IMR-90 (cell line): ENCODE measurements around the gene KIF5C. TPM values are rescaled to one million over a fixed set of nuclear protein-coding genes. Genes with fewer than 3 reads are reported as not detected.

Experiments used
- ATAC-seq: fragments of 200-7000 bp; cut with Tn5 transposase; 2 replicates; pipeline ENCODE4 v1.9.1; 2020; ENCODE audit warnings: low read depth, mild to moderate bottlenecking, moderate library complexity
- BruUV-seq: library from RNA; stranded (reverse); fragments of 400-500 nt; replicated peaks from 2 replicates; lab custom pipeline; 2021; lab: Mats Ljungman, UMichigan
- CTCF ChIA-PET: fragments of 300-600 bp; formaldehyde crosslinking; extraction: SDS; loops from one replicate; lab custom pipeline; 2021; ENCODE audit warnings: antibody characterized with exemption; lab: Yijun Ruan, JAX
- POLR2A ChIA-PET: fragments of 300-600 bp; sonication (Branson Sonifier 250); formaldehyde crosslinking; loops from one replicate; lab custom pipeline; 2022; ENCODE audit warnings: antibody characterized with exemption; ENCODE audit not compliant: unreplicated experiment; lab: Charles Lee
- DNase-seq: peaks from one replicate; pipeline ENCODE4 v3.0.0; 2013
- H2AFZ ChIP-seq: replicated peaks from 2 replicates; pipeline ENCODE3; 2013; ENCODE audit warnings: low read length, mild to moderate bottlenecking; ENCODE audit not compliant: poor library complexity
- H2AK5ac ChIP-seq: 2 replicates; pipeline ENCODE4 v1.6.1; 2013; ENCODE audit warnings: low read depth, low read length, inconsistent platforms
- H2AK9ac ChIP-seq: replicated peaks from 2 replicates; pipeline ENCODE3; 2013; ENCODE audit warnings: mild to moderate bottlenecking, low read depth, low read length, moderate library complexity; ENCODE audit not compliant: poor library complexity
- H2BK120ac ChIP-seq: 2 replicates; pipeline ENCODE4 v1.6.1; 2013; ENCODE audit warnings: low read depth, low read length, inconsistent platforms
- H2BK15ac ChIP-seq: 3 replicates; pipeline ENCODE4 v1.6.1; 2013; ENCODE audit warnings: low read depth, low read length, inconsistent platforms
- H2BK20ac ChIP-seq: 2 replicates; pipeline ENCODE4 v1.6.1; 2013; ENCODE audit warnings: low read depth, mild to moderate bottlenecking, inconsistent platforms, low read length, moderate library complexity
- H2BK5ac ChIP-seq: 2 replicates; pipeline ENCODE4 v1.6.1; 2013; ENCODE audit warnings: mild to moderate bottlenecking, low read depth, low read length, inconsistent platforms; ENCODE audit not compliant: poor library complexity, severe bottlenecking
- H3K14ac ChIP-seq: replicated peaks from 2 replicates; pipeline ENCODE4 v1.6.1; 2013; ENCODE audit warnings: low read depth, low read length, inconsistent platforms
- H3K18ac ChIP-seq: 2 replicates; pipeline ENCODE4 v1.6.1; 2013; ENCODE audit warnings: low read depth, low read length, control low read depth
- H3K23ac ChIP-seq: 2 replicates; pipeline ENCODE4 v1.6.1; 2013; ENCODE audit warnings: low read depth, low read length, inconsistent platforms
- H3K27ac ChIP-seq: 2 replicates; pipeline ENCODE4 v1.5.1; 2013; ENCODE audit warnings: mild to moderate bottlenecking, control low read depth, low read length; ENCODE audit not compliant: insufficient read depth
- H3K27me3 ChIP-seq: 2 replicates; pipeline ENCODE4 v1.6.1; 2013; ENCODE audit warnings: low read length; ENCODE audit not compliant: control insufficient read depth, insufficient read depth
- H3K36me3 ChIP-seq: 2 replicates; pipeline ENCODE4 v1.6.1; 2013; ENCODE audit warnings: low read length, mixed read lengths; ENCODE audit not compliant: control insufficient read depth, insufficient read depth
- H3K4ac ChIP-seq: 2 replicates; pipeline ENCODE4 v1.6.1; 2013; ENCODE audit warnings: low read depth, low read length, inconsistent platforms
- H3K4me1 ChIP-seq: 2 replicates; pipeline ENCODE4 v1.6.1; 2013; ENCODE audit warnings: low read length, mixed read lengths; ENCODE audit not compliant: control insufficient read depth, insufficient read depth
- H3K4me2 ChIP-seq: 2 replicates; pipeline ENCODE4 v1.6.1; 2013; ENCODE audit warnings: low read depth, mild to moderate bottlenecking, control low read depth, low read length, moderate library complexity
- H3K4me3 ChIP-seq: 2 replicates; pipeline ENCODE4 v1.5.1; 2013; ENCODE audit warnings: low read depth, mild to moderate bottlenecking, control low read depth, low read length, moderate library complexity; ENCODE audit not compliant: insufficient read depth
- H3K56ac ChIP-seq: 2 replicates; pipeline ENCODE4 v1.6.1; 2013; ENCODE audit warnings: low read length, inconsistent platforms; ENCODE audit not compliant: insufficient read depth; ENCODE audit errors: extremely low read depth
- H3K79me1 ChIP-seq, 2 experiments: 2 replicates each; pipeline ENCODE4 v1.6.1; 2013; ENCODE audit warnings: low read length in 2 of 2, inconsistent platforms in 1 of 2, low read depth in 1 of 2
- H3K9ac ChIP-seq: 2 replicates; pipeline ENCODE4 v1.6.1; 2013; ENCODE audit warnings: low read depth, low read length, control low read depth
- H3K9me1 ChIP-seq: 2 replicates; pipeline ENCODE4 v1.6.1; 2013; ENCODE audit warnings: low read length, inconsistent platforms; ENCODE audit not compliant: insufficient read depth
- H3K9me3 ChIP-seq: 2 replicates; pipeline ENCODE4 v1.6.1; 2013; ENCODE audit warnings: low read length; ENCODE audit not compliant: control insufficient read depth, insufficient read depth
- H4K20me1 ChIP-seq: 2 replicates; pipeline ENCODE4 v1.6.1; 2013; ENCODE audit warnings: low read length, inconsistent platforms; ENCODE audit not compliant: insufficient read depth
- H4K5ac ChIP-seq: 2 replicates; pipeline ENCODE4 v1.6.1; 2013; ENCODE audit warnings: mild to moderate bottlenecking, low read depth, low read length, control low read depth
- H4K8ac ChIP-seq, 2 experiments: 2 replicates each; pipeline ENCODE4 v1.6.1; 2013; ENCODE audit warnings: low read depth in 2 of 2, low read length in 2 of 2, control low read depth in 1 of 2, inconsistent platforms in 1 of 2
- H4K91ac ChIP-seq: 2 replicates; pipeline ENCODE4 v1.6.1; 2013; ENCODE audit warnings: low read depth, low read length, inconsistent platforms; ENCODE audit not compliant: insufficient read depth
- CEBPB ChIP-seq: IDR thresholded peaks from 2 replicates; pipeline ENCODE4 v1.6.1; 2012; ENCODE audit warnings: low read depth, low read length, improper control_type of control experiment
- MAZ ChIP-seq: IDR thresholded peaks from 2 replicates; pipeline ENCODE4 v1.6.1; 2012; ENCODE audit warnings: low read depth, mild to moderate bottlenecking, low read length, improper control_type of control experiment, moderate library complexity, borderline replicate concordance
- MXI1 ChIP-seq: IDR thresholded peaks from 2 replicates; pipeline ENCODE4 v1.6.1; 2012; ENCODE audit warnings: low read depth, mild to moderate bottlenecking, low read length, moderate library complexity, borderline replicate concordance
- RAD21 ChIP-seq: IDR thresholded peaks from 2 replicates; pipeline ENCODE4 v1.6.1; 2012; ENCODE audit warnings: low read length, improper control_type of control experiment
- SMC3 ChIP-seq: fragments of 150-350 bp; IDR thresholded peaks from 2 replicates; pipeline ENCODE4 v1.6.1; 2016; ENCODE audit warnings: low read depth, mild to moderate bottlenecking, antibody characterized with exemption, low read length, moderate library complexity
- WGBS, 2 experiments: methylation state at CpG; one replicate each; pipeline versions ENCODE4 v1.1.5 to v1.1.7; 2013; ENCODE audit warnings: missing lambda C conversion rate in 2 of 2; ENCODE audit not compliant: insufficient read length in 1 of 2; ENCODE audit errors: extremely low coverage in 2 of 2; 5-methylcytosine and 5-hydroxymethylcytosine counted together
- dilution Hi-C: fragments of 300-500 bp; cut with HindIII; formaldehyde crosslinking; loops from one replicate; pipeline ENCODE4 v1.14.3; 2018; ENCODE audit warnings: low sequenced_read_pairs; ENCODE audit not compliant: unreplicated experiment
- in situ Hi-C: fragments of 300-500 bp; cut with MboI; formaldehyde crosslinking; loops from 3 replicates; pipeline ENCODE4 v1.14.3; 2019; ENCODE audit warnings: low sequenced_read_pairs, inconsistent platforms, mixed read lengths
- intact Hi-C: fragments of 100-400 bp; cut with micrococcal nuclease; formaldehyde crosslinking; loops from 2 replicates; pipeline ENCODE4 v1.10.0; 2022
- polyA plus RNA-seq, 3 experiments: library from polyadenylated mRNA; depleted of rRNA; stranded (reverse); fragments of >200 nt; gene quantifications; 2 replicates each; pipeline ENCODE4 v1.2.3, GENCODE V29; 2012; ENCODE audit warnings: low replicate concordance in 1 of 3
- total RNA-seq: library from RNA; depleted of rRNA; stranded (reverse); fragments of >200 nt; gene quantifications from 2 replicates; pipeline ENCODE4 v1.2.3, GENCODE V29; 2012
- TF ChIP-seq, protein P1 (sequence below): conservative IDR thresholded peaks from 2 replicates; pipeline ENCODE4 v1.5.1; 2012; ENCODE audit warnings: mild to moderate bottlenecking, low read depth, low read length, improper control_type of control experiment

Gene KIF5C
- total and polyA plus RNA-seq, 2 of the 4 experiments (the other 2 are of a cell fraction), result 0.10 to 0.18 TPM

DNA sequence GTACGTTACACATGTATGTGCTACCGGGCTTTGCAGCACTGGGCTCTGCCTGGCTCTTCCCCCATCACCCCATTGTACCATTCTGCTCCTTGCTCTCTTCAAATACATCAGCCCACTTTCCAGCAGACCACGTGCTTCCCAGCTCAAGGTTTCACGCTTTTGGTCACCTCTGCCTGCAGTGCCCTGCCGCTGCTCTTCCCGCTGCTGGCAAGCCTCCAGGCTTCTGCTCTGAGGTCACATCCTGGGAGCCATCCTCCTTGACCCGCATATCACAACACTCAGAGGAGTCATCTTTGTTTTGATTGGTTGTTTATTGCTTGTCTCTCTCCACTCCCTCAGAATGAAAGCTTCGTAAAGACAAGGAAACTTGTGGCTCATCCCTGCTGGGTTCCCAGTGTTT lies 34.1 kb downstream of the KIF5C start:
- H2AFZ ChIP-seq, result peak overlapping the region; percentile 21
- H4K5ac ChIP-seq, result no peak overlapping the region
- dilution Hi-C loops, result no loop called here
- H4K8ac ChIP-seq, result no peak overlapping the region
- H2BK20ac ChIP-seq, result no peak overlapping the region
- no peaks in the 10 kb centered on the region for H3K36me3 ChIP-seq
- no peak overlapping the region for H2AK5ac ChIP-seq
- CTCF ChIA-PET, result no interaction called here
- H3K4me1 ChIP-seq, result no peaks in the 10 kb centered on the region
- H4K91ac ChIP-seq, result no peak overlapping the region
- H3K9me3 ChIP-seq, result no peaks in the 10 kb centered on the region
- H3K4me2 ChIP-seq, result peak overlapping the region; percentile 54
- H3K27ac ChIP-seq, result no peak overlapping the region
- no TSS peak for BruUV-seq
- H2AK9ac ChIP-seq, result no peak overlapping the region
- ATAC-seq (no peak), DNase-seq (peak; percentile 3)
- no peak overlapping the region for H2BK120ac ChIP-seq
- H3K18ac ChIP-seq, result no peak overlapping the region
- H3K14ac ChIP-seq, result no peak overlapping the region
- H4K20me1 ChIP-seq, result no peaks in the 10 kb centered on the region
- intact Hi-C loops, result no loop called here
- H3K9ac ChIP-seq, result no peak overlapping the region
- 90% methylated on average over 2 of the region's 8 CpGs; no CpG with 5 or more reads in 1 of the 2 experiments for WGBS, 2 experiments
- POLR2A ChIA-PET, result no interaction called here
- H2BK15ac ChIP-seq, result no peak overlapping the region
- H3K4me3 ChIP-seq, result no peak overlapping the region
- no peak overlapping the region for H3K4ac ChIP-seq
- TF ChIP-seq RAD21, result no peak
- no peak for TF ChIP-seq MAZ
- no peak for TF ChIP-seq CEBPB
- TF ChIP-seq, protein P1, sequence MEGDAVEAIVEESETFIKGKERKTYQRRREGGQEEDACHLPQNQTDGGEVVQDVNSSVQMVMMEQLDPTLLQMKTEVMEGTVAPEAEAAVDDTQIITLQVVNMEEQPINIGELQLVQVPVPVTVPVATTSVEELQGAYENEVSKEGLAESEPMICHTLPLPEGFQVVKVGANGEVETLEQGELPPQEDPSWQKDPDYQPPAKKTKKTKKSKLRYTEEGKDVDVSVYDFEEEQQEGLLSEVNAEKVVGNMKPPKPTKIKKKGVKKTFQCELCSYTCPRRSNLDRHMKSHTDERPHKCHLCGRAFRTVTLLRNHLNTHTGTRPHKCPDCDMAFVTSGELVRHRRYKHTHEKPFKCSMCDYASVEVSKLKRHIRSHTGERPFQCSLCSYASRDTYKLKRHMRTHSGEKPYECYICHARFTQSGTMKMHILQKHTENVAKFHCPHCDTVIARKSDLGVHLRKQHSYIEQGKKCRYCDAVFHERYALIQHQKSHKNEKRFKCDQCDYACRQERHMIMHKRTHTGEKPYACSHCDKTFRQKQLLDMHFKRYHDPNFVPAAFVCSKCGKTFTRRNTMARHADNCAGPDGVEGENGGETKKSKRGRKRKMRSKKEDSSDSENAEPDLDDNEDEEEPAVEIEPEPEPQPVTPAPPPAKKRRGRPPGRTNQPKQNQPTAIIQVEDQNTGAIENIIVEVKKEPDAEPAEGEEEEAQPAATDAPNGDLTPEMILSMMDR, result no peak
- TF ChIP-seq MXI1, result no peak
- TF ChIP-seq SMC3, result no peak
- no peak overlapping the region for H3K23ac ChIP-seq
- no peak overlapping the region for H2BK5ac ChIP-seq
- H3K79me1 ChIP-seq, result no peaks in the 10 kb centered on the region
- H3K27me3 ChIP-seq, result peaks cover 2% of the 10 kb centered on the region; the same call in 1 of the 2 replicates
- no peak overlapping the region for H3K56ac ChIP-seq
- H3K9me1 ChIP-seq, result no peaks in the 10 kb centered on the region
- in situ Hi-C loops, result no loop called here
